GM18502 (cell line): ENCODE measurements around the gene PRKAR2B.
A peak's percentile ranks its signal among the peaks of the same experiment; 100 is the strongest.
"Not testable (repeated sequence)": the region's sequence is repeated elsewhere in the genome, so short reads cannot be mapped to it uniquely, and the experiment has no call there.

Experiments
- ATAC-seq: cut with Tn5 transposase; IDR thresholded peaks from one replicate; pipeline ENCODE4 v1.9.1; 2021; ENCODE audit warnings: mild to moderate bottlenecking; ENCODE audit not compliant: unreplicated experiment, poor library complexity

PRKAR2B gene

DNA sequence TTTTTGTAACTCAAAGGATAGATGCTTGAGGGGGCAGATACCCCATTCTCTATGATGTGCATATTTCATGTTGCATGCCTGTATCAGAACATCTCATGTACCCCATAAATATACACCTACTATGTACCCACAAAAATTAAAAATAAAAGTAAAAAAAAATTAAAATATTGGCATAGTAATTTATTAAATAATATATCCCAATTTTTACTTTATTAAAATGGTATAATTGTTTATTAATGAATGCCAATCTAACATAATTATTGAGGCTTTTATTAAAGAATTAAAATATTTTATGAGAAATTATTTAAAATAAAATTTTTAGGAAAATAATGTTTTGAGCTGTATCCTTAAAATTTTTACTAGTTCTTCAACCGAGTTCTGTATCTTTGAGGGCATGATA is 105.4 kb downstream of the PRKAR2B start:
- ATAC-seq, result no peak

DNA sequence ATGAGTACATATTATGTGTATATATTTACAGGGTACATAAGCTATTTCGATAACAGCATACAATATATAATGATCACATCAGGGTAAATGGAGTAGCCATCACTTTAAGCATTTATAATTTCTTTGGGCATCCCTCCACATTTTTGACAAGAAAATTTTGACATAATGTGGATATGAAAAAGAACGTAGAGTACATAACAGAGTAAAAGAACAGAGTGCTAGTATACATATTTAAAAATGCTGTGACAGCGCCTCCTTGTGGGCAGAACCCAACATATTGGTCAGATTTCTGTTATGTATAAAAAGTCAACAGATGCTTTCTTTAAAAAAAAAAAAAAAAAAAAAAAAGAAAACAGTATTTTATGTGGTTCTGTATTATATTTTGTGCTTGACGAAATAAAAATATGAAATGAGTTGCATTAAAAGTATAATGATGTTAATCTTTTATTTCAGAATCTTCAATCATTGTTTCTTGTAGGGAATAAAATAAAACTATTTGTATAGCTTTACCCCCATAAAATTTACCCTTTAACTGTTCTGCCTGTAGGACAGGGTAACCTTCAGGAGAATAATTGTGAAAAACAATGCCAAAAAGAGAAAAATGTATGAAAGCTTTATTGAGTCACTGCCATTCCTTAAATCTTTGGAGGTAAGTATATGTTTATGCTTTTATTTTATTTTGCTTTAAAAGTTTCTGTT is 106.0 kb downstream of the PRKAR2B start:
- ATAC-seq, result no peak

GRCh38 chr7:107151538-107151937 is 107.0 kb downstream of the PRKAR2B start:
- no peak for ATAC-seq

DNA sequence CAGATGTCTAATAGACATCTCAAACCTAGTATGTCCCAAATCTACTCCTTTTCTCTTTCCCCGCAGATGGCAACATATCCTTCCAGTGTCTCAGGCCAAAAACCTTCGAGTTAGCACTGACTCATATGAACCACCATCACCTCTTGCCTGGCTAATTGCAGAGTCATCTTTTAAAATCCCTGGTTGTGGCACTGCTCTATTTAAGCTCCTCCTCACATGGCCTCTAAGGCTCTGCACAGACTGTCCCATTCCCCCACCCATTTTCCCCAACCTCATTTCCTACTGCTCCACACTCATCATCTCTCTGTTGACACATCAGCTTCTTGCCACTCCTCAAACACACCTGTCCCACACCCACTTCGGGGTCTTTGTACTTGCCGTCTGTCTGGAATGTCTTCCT is 107.5 kb downstream of the PRKAR2B start:
- no peak for ATAC-seq

DNA sequence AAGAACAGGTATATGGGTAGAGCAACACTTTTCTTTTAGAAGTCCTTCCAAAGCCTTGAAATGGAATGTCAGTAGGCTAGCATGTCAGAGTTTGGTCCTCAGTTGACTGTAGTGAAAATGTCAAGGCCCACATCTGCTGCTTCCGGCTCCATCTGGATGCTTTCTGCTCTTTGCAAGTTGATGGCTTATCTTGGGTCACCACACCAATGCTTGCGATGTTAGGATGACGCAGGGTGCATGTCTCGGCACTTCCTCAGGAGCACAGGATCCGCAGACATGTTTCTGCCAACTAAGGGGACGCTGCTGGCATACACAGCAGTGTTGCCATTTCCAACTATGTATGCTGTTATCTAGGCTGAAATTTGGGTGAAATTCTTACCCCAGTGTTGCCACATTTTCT is 110.3 kb downstream of the PRKAR2B start:
- ATAC-seq, result no peak

DNA sequence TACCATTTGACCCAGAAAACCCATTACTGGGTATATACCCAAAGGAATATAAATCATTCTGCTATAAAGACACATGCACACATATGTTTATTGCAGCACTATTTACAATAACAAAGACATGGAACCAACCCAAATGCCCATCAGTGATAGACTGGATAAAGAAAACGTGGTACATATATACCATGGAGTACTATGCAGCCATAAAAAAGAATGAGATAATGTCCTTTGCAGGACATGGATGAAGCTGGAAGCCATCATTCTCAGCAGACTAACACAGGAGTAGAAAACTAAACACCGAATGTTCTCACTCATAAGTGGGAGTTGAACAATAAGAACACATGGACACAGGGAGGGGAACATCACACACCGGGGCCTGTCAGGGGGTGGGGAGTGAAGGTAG is 111.2 kb downstream of the PRKAR2B start:
- not testable (repeated sequence) for ATAC-seq

- no peak for ATAC-seq
Measured at GRCh38 chr7:107157091-107157490, 112.6 kb downstream of the PRKAR2B start.

- no peak for ATAC-seq
Measured at GRCh38 chr7:107158028-107158427, 113.5 kb downstream of the PRKAR2B start.

DNA sequence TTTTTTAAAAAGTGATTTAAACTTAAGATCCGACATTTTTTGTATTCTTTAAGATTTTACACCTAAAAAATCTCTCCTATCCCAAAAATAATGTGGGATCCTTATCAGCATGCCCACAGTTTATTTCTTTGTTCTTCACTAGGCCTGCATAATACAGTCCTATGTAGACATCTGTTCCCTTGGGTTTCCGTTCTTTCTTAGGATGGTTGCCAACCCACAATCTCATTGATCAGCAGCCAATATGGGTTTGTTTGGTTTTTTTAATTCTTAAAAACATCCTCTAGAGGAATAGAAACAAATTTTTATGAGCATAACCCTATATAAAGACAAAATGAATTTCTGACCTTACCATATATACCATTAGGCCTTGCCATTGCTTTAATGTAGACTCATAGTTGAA is 115.9 kb downstream of the PRKAR2B start:
- no peak for ATAC-seq

DNA sequence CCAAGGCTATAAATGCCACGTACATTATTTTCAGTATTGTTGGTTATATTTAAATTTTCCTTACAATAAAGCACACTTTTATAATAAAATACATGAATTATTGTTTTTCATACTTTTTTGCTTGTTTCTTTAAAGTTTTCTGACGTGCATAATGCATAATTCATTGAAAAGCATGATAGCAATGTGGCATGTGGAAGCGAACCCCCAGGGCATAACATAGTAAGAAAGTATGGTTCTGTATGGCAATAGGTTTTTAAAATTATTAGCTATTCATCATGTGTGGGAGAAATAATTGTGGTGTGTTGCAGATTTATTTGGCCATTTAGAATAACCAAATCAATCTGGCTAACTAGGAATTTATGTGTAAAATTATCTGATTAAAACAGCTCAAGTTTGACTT is 116.9 kb downstream of the PRKAR2B start:
- ATAC-seq, result no peak

DNA sequence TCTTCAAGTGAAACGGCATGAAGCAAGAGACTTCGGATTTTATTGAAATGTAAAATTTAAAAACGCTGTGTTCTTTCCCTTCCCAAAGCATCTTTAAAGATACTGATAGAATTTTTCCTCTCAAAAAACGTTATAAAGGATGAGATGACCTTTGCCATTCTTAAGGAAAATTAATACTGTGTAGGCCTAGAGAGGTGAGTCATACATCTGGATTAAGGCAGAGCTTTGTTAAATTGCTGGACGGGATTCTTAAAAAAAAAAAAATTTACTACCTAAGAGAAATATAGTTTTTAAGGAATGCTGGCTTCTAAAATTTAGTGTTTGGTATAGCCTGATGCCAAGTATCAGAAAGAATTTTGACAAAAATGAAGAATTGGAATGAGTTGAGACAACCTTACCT is 118.0 kb downstream of the PRKAR2B start:
- ATAC-seq, result no peak

- ATAC-seq, result no peak
Measured at GRCh38 chr7:107164092-107164491, 119.6 kb downstream of the PRKAR2B start.

- no peak for ATAC-seq
Measured at GRCh38 chr7:107165341-107165740, 120.8 kb downstream of the PRKAR2B start.

DNA sequence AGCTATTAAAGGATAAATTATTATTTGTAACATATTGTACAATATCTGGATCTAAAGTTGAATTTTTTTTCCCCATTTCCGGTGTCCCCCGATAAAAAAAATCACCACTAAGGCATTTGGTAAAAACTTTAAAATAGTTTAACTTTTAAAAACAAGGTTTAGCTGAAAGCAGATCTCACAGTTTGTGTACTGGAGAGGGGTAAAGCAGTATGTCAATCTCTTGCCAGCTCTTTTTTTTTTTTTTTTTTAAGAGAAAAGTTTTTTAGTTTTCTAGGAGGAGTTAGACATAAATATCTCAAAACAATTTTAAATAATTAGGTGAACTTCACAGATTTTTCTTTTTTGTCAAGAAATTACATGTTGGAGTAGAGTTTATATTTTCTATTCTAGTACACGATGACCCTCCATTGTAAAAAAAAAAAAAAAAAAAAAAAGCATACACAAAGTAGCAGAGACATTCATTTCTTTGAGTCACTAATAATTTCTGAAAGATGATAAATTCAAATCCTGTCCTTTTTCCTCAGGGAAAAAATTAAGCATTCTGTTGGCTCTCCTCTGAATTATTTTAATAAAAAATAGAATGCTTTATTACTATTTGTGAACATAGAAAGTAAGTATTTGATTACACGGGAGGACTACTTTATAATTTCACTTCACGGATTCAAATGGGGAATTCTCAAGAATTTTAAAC is 122.4 kb downstream of the PRKAR2B start:
- no peak for ATAC-seq

- no peak for ATAC-seq
Measured at GRCh38 chr7:107167483-107168232, 123.2 kb downstream of the PRKAR2B start.

GRCh38 chr7:107168233-107169119 is 124.0 kb downstream of the PRKAR2B start, which contains the start of gene HBP1:
Gene HBP1 (plus strand): TSS chr7:107169003. CDS start chr7:107179894, 10,891 bp downstream.
- peak; percentile 93 for ATAC-seq

- peak; percentile 24 for ATAC-seq
Measured at GRCh38 chr7:107169120-107170050, 124.9 kb downstream of the PRKAR2B start.

- ATAC-seq, result no peak
Measured at GRCh38 chr7:107170051-107170915, 125.8 kb downstream of the PRKAR2B start.
